ENCODE data around the gene DCAF7. TPM values are rescaled to one million over a fixed set of nuclear protein-coding genes. Genes with fewer than 3 reads are reported as not detected.

DCAF7 gene
- total RNA-seq, 2 experiments from 2014 or later = 113 TPM

Other genes starting within 250 kb of the DCAF7 start
- gene CYB561, start 104.2 kb upstream of the DCAF7 start, total RNA-seq = 10 to 100 TPM; 29.1 to 32.0 TPM
- 10 to 100 TPM; 18.2 to 19.3 TPM for gene ACE, start 73.4 kb upstream of the DCAF7 start, total RNA-seq
- gene KCNH6, start 27.1 kb upstream of the DCAF7 start, total RNA-seq = not detected
- gene TACO1, start 50.4 kb downstream of the DCAF7 start, total RNA-seq = 10 to 100 TPM; 19.3 to 24.8 TPM
- gene MAP3K3, start 71.9 kb downstream of the DCAF7 start, total RNA-seq = 10 to 100 TPM; 49.0 to 51.2 TPM
- gene LIMD2, start 149.6 kb downstream of the DCAF7 start, total RNA-seq = 100 to 1,000 TPM; 452 to 453 TPM
- gene STRADA, start 191.3 kb downstream of the DCAF7 start, total RNA-seq = 10 to 100 TPM; 54.0 to 61.4 TPM
- gene CCDC47, start 223.1 kb downstream of the DCAF7 start, total RNA-seq = 10 to 100 TPM; 47.0 to 54.8 TPM
- 100 to 1,000 TPM; 126 to 143 TPM for gene DDX42, start 223.7 kb downstream of the DCAF7 start, total RNA-seq